Measurements from ENCODE around the gene RIPK3.
A peak's percentile ranks its signal among the peaks of the same experiment; 100 is the strongest.
"Not testable (repeated sequence)": the region's sequence is repeated elsewhere in the genome, so short reads cannot be mapped to it uniquely, and the experiment has no call there.

The RIPK3 gene

GRCh38 chr14:24339284-24340151, at the start of gene RIPK3:
TSS of gene RIPK3 (minus strand) at chr14:24339991. CDS start at chr14:24339826, 165 bp downstream.
- DNase-seq (ENCODE audit: low read depth) = no peak

DNA sequence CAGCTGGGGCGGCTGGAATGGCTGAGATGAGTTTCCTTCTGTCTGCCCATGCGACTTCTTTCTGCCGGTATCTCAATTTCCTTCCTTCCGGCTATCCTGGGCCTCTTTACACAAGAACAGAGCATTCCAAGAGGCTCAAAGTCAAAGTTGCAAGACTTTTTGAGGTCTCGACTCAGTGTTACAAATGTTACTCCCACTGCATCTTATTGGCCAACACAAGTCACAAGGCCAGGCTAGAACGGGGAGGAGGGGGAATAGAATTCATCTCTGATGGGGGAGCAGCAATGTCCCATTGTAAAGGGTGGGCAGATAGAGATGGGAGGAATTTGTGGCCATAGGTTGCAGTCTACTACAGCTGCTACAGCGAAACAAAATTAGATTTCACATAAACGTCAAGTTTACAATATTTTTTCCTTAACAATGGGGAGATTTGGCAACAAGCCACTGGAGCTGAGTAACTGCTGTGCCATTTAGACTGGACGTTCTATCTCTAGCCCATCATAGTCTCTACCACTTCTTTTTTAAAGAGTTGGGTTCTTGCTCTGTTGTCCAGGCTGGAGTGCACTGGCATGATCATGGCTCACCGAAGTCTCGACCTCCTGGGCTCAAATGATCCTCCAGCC, 49.5 kb upstream of the RIPK3 start:
- DNase-seq (ENCODE audit: low read depth) = peak; percentile 27

GRCh38 chr14:24388474-24389179, 48.8 kb upstream of the RIPK3 start:
- DNase-seq (ENCODE audit: low read depth) = no peak

GRCh38 chr14:24387579-24387978, 47.8 kb upstream of the RIPK3 start:
- not testable (repeated sequence) for DNase-seq (ENCODE audit: low read depth)

DNA sequence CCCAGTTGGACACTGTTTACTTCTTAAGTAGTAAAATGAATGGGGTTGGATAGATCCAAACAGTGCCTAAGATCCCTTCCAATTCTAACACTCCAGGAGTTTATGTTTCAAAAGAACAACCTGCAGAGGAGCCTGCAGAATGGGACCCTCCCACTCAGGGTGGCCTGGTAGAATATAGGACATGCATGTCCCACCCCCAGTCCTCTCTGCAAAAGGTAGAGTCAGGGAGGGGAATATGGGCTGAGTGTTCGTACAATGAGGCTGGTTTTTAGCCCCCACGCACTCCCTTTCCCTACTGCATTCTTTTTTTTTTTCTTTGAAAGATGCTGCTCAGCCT, 47.2 kb upstream of the RIPK3 start:
- no peak for DNase-seq (ENCODE audit: low read depth)

- no peak for DNase-seq (ENCODE audit: low read depth)
Measured at GRCh38 chr14:24385524-24385923, 45.7 kb upstream of the RIPK3 start.

GRCh38 chr14:24384169-24384568, 44.4 kb upstream of the RIPK3 start:
- no peak for DNase-seq (ENCODE audit: low read depth)

DNA sequence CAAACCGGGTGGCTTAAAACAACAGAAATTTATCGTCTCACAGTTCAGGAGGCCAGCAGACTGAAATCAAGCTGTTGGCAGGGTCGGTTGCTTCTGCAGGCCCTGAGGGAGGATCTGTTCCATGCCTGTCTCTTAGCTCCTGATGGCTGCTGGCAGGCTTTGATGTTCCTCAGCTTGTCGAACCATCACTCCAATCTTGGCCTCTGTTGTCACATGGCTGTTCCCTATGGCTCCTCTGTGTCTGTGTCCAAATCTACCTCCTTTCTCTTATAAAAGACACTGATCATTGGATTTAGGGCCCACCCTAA, 42.2 kb upstream of the RIPK3 start:
- DNase-seq (ENCODE audit: low read depth) = no peak

GRCh38 chr14:24381363-24382063, 41.7 kb upstream of the RIPK3 start:
- peak; percentile 15 for DNase-seq (ENCODE audit: low read depth)

DNA sequence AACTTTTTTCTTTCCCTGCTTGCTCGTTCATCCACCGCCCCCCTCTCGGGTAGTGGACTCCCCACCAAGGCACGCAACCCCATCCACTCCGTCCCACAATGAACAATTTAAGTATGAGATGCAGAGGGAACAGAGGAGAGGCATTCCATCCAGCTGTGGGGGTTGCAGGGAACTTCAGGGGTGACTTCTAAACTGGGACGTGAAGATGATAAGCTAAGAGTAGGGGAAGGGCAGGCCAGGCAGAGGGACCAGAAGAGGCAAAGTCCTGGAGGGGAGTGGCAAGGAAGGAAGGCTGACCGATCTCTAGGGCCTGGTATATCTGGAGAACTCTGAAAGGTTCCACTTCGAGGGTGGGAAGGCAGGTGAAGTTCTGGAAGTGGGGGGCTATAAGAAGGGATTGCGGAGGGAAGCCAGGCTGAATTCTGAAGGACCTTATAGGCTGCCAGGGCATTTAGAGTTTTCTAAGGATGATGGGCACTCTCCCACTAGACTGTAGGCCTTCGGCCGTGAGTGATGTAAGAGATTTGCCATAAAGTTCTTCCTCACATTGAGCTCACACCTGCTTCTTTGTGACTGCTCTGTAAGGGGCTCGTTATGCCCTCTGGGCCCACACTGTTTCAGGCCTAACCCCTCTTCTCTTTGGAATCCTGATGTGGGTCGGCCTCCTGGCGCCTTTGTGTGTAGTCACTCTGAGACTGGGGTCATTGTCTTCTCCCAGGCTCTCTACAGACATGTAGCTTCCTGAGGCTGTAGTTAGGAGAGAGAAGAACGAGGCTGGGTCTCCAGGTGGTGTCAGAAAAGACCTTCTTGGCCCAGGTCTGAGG, 40.3 kb upstream of the RIPK3 start:
- no peak for DNase-seq (ENCODE audit: low read depth)

DNA sequence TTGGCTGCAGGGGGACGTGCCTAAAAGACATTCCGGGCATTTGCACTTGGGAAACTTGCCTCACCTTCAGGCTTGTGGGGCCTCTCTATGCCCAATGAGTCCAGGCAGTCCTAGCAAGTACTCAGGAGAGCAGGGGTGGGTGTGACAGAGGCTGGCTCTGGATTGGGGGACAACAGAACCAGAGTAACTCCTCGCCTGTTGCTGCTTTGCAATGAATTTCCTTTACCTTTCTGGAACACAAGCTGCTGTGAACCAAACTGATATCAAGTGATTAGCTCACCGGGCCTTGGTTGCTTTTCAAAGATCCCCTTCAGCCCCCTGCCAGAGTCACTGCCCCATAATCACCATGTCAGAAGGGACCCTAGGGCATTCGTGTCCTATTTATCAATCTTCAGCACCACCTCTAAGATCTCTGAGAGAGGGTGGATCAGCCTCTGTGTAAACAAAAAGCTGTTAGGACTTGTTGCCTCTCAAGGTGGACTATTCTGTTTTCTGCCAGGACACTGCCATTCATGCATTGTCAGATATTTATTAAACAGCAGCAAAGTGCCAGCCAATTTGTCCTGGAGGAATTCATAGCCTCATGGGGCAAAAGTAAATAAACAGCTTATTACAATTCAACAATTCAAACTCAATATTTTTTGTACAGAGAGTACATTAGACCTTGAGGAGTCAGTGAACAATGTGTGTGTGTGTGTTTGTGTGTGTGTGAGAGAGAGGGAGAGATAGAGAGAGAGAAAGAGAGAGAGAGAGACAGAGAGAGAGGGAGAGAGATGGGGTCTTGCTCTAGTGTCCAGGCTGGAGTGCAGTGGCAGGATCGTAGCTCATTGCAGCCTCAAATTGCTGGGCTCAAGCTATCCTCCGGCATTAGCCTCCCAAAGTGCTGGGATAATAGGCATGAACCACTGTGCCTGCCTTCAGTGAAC, 39.5 kb upstream of the RIPK3 start:
- DNase-seq (ENCODE audit: low read depth) = no peak

DNA sequence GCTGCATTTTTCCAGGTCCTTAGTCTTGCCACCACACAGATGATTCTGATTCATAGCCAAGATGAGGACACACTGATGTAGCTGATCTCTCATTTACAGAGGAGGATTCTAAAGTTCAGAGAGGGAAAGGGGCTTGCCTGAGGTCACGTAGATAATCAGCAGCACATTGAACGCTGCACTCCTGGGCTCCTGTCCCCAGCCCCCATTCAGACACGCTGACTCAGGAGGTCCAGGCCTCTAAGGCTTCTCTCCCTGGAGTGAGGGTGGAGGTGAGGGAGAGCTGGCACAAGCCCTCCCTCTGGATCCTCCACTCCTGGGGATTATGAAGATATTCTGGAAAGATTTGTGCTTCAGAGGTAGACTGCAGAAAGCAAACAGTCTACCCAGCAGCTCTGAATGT, 38.5 kb upstream of the RIPK3 start:
- DNase-seq (ENCODE audit: low read depth) = no peak

GRCh38 chr14:24377657-24378056, 37.9 kb upstream of the RIPK3 start:
- no peak for DNase-seq (ENCODE audit: low read depth)

GRCh38 chr14:24377126-24377525, 37.3 kb upstream of the RIPK3 start:
- no peak for DNase-seq (ENCODE audit: low read depth)

DNA sequence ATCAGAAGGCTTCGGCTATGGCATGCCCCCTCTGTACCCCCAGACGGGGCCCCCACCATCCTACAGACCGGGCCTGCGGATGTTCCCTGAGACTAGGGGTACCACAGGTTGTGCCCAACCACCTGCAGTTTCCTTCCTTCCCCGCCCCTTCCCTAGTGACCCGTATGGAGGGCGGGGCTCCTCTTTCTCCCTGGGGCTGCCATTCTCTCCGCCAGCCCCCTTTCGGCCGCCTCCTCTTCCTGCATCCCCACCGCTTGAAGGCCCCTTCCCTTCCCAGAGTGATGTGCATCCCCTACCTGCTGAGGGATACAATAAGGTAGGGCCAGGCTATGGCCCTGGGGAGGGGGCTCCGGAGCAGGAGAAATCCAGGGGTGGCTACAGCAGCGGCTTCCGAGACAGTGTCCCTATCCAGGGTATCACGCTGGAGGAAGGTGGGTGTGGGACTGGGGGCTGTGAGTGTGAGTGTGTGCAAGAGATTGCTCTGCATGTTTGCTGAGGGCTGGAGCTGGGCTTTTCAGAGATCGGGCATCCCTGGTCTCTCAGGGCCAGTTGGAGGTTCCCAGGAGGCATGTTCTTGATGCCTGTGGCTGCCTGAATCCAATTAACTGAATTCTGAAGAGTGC, 36.8 kb upstream of the RIPK3 start:
- no peak for DNase-seq (ENCODE audit: low read depth)

DNA sequence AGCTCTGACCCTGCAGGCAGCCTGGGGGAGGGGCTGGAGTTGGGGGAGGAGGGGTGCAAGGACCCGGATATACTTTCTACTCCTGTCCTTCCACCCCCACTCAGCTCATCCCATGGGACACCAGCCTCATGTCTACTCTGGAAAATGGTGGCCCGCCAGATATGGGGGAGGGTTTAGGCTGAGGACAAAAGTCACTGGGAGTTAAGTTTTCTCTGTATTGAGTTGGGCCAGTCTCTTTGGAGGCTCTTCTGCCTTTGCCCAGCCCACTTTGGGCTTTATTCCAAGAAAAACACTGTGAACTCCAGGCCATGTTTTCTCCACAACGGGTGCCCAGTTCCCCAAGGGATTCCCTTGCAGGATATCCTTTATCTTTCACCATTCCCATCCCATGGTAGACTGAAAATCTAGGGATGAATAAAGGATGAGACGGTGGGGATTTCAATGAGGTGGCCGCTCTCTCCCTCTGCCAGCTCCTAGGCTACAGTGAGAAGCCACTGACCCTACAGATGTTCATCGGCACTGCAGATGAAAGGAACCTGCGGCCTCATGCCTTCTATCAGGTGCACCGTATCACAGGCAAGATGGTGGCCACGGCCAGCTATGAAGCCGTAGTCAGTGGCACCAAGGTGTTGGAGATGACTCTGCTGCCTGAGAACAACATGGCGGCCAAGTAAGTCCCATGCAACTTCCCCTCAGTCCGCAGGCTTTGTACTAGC, 33.1 kb upstream of the RIPK3 start:
- DNase-seq (ENCODE audit: low read depth) = no peak

GRCh38 chr14:24371605-24372004, 31.8 kb upstream of the RIPK3 start:
- not testable (repeated sequence) for DNase-seq (ENCODE audit: low read depth)

- DNase-seq (ENCODE audit: low read depth) = no peak
Measured at GRCh38 chr14:24370748-24371147, 31.0 kb upstream of the RIPK3 start.

DNA sequence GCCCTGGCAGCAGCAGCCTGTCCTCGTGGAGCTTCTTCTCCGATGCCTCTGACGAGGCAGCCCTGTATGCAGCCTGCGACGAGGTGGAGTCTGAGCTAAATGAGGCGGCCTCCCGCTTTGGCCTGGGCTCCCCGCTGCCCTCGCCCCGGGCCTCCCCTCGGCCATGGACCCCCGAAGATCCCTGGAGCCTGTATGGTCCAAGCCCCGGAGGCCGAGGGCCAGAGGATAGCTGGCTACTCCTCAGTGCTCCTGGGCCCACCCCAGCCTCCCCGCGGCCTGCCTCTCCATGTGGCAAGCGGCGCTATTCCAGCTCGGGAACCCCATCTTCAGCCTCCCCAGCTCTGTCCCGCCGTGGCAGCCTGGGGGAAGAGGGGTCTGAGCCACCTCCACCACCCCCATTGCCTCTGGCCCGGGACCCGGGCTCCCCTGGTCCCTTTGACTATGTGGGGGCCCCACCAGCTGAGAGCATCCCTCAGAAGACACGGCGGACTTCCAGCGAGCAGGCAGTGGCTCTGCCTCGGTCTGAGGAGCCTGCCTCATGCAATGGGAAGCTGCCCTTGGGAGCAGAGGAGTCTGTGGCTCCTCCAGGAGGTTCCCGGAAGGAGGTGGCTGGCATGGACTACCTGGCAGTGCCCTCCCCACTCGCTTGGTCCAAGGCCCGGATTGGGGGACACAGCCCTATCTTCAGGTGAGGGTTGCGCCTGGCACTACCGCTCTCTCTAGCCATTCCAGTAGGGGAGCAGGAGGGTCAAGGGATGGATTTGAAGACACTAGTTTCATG, 30.3 kb upstream of the RIPK3 start:
- no peak for DNase-seq (ENCODE audit: low read depth)

Data from ELR (cell line).